Activated CD4-positive, alpha-beta T cell treated with anti-CD3 and anti-CD28 coated beads, Interleukin-2, amount 50 U/mL, for 48 hours (primary cell): ENCODE measurements around the gene ISCA1.

ENCODE experiments used
- DNase-seq, 2 experiments: peaks; one replicate each; pipeline ENCODE4 v3.0.0-alpha.2; 2020

The ISCA1 gene

DNA sequence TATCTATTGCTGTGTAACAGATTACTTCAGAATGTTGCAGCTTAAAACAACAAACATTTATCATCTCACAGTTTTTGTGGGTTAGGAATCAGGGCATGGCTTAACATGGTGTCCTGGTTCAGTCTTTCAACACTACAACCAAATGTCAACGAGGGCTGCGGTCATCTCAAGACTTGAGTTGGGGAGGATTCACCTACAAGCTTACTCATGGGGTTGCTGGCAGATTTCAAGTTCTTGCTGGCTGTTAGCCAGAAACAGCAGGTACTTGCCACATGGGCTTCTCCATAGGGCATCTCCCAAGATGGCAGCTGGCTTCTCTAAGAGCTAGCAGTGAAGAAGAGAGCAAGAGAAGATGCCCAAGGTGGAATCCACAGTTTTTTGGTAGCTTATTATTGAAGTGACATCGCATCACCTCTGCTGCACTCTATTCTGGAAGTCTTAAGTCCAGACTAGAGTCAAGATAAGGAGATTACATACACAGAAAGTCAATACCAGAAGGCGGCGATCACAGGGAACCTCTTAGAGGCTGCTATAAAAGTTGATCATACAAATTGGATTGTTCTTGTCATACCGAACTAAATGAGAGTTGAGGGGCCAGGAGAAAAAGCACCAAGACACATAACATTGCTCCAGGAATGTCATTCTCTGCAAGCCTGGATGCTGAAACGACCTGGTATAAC is 65.1 kb downstream of the ISCA1 start:
- DNase-seq = no peak
